NCI-H2171 treated with DMSO at 0.1 percent for 48 hours (cell line): ENCODE results near the gene OTUD4.
"Not testable (repeated sequence)": the region's sequence is repeated elsewhere in the genome, so short reads cannot be mapped to it uniquely, and the experiment has no call there.

Experiments used
- DNase-seq: peaks from one replicate; lab custom pipeline; 2025; lab: John Stamatoyannopoulos, UW

The OTUD4 gene

DNA sequence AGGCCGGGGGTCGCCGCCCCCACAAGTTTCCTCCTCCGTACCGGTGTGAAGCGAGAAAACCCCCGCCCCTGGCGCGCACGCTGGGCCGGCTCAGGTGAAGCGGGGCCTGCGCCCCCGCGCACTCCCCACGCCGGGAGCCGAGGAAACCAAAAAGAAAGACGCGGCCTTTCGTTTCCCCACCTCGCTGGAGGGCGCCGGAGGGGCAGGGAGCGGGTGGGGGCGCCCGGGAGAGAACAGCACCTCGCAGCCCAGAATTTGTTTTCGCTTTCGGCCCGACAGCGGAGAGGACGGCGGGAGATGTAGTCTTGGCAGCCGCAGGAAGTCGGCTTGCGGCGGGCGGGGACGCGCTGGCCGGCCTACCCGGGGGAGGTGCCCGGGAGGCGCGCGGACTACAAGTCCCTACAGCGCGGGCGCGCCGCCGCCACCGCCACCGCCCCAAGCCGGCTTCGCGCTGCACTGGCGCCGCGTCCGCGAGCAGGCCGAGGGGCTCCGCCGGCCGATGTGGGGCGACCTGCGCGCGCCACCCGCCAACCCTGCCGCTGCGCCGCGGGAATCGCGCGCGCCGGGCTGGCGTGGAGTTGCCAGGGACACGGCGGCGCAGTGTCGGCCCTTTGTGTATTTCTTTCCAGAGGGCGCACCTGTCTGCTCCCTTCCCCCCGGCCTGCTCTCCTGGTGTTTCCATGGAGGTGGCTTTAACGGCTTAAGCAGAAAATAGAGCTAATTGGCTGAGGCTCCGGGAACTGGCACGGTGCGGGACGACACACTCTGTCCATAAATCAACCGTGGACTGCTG, at the start of gene OTUD4:
Gene OTUD4, minus strand, starts transcription at position 292 of the 793 bp plus-strand sequence. CDS start 616 bp downstream, outside the sequence.
- peak; percentile 88 for DNase-seq

DNA sequence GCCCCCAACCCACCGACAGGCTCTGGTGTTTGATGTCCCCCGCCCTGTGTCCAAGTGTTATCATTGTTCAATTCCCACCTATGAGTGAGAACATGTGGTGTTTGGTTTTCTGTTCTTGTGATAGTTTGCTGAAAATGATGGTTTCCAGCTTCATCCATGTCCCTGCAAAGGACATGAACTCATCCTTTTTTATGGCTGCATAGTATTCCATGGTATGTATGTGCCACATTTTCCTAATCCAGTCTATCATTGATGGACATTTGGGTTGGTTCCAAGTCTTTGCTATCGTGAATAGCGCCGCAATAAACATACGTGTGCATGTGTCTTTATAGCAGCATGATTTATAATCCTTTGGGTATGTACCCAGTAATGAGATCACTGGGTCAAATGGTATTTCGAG, 42.8 kb upstream of the OTUD4 start:
- not testable (repeated sequence) for DNase-seq

GRCh38 chr4:145221529-145221928, 41.1 kb upstream of the OTUD4 start:
- DNase-seq: not testable (repeated sequence)

- DNase-seq: no peak
Measured at GRCh38 chr4:145219090-145219489, 38.7 kb upstream of the OTUD4 start.

- DNase-seq: no peak
Measured at GRCh38 chr4:145218251-145218650, 37.9 kb upstream of the OTUD4 start.

- DNase-seq: no peak
Measured at GRCh38 chr4:145217349-145217748, 37.0 kb upstream of the OTUD4 start.

DNA sequence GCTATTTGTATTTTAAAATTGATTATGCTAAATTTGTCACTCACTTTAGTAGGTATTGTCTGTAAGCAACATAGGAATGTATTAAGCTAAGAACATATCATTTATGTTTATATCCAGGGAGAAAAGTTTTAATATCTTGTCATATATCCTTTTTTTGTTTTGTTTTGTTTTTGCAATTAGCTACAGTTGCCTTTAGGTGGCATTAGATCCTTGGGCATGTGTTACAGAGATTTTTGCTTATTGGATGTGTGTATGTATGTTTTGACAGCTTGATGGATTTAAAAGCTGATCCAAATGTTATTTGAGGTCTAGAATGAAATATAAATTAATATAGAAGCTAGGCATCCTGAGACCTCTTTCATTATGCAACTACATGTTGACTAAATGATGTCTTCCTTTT, 36.1 kb upstream of the OTUD4 start:
- DNase-seq: peak; percentile 7

GRCh38 chr4:145213245-145213644, 32.9 kb upstream of the OTUD4 start:
- no peak for DNase-seq

DNA sequence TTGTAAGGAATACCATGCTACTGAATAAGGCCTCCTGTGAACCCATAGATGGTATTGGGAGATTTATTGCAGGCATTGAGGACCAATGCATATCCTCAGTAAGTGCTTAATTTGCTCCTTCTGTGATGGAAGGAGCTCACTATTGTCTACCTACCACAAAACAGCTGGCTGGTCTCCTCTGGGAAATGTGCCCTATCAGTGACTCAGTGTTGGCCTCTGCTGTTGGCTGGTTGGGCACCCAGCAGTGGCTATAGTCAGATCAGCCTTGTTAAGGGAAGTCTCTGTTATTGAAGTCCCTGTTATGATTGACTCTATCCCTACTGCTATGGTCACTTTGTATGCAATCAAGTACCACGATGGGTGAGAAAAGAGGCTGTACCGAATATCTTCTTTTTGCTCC, 27.5 kb upstream of the OTUD4 start:
- DNase-seq: no peak

GRCh38 chr4:145203410-145203809, 23.0 kb upstream of the OTUD4 start:
- no peak for DNase-seq

DNA sequence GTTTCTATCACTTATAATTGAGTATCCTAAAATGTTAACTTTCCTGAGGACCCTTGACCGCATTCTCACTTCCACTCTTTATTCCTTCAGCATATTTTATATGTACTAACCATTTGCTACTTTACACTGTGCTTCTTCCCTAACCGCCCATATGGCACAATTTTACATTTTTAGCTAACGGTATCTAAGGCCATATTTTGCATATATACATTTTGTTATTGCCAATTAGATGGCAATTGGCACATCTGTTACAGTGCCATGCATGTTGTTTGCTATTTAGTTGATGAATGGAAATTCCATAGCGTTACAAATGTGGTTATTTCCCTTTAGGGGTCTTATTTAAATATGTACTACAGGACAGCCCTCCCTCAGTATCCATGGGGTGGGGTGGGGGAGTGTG, 20.0 kb upstream of the OTUD4 start:
- no peak for DNase-seq

GRCh38 chr4:145199051-145199716, 18.8 kb upstream of the OTUD4 start:
- no peak for DNase-seq

GRCh38 chr4:145196747-145197146, 16.4 kb upstream of the OTUD4 start:
- DNase-seq: no peak

DNA sequence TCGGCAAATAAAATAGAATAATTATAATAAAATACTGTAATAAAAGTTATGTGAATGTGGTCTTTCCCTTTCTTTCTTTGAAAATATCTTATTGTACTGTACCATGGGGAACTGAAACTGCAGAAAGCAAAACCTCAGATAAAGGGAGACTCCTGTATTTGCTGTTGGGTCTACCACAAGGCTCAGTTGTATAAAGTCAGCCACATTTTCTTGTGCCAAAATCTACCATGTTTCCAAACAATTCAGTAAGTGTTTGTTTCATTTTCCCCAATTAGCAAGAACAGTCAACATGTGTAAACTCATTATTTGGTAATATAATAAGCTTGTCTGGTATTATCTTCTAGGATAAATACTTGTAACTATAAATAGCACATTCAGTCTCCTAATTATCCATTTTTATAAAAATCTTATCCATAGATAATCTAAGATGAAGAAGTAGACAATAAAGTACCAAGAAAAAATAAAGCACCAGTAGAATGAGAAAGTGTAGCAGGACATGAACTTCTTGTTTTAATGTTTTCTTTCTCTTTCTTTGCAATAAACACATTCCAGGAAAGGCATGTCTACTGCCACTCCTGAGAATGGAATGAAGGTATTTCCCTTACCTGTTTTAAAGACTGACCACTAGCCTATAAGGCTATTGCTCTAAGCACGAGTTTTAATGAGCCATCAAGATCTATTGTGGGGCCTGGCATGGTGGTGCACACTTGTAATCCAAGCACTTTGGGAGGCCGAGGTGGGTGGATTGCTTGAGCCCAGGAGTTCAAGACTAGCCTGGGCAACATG, 15.0 kb upstream of the OTUD4 start:
- no peak for DNase-seq

DNA sequence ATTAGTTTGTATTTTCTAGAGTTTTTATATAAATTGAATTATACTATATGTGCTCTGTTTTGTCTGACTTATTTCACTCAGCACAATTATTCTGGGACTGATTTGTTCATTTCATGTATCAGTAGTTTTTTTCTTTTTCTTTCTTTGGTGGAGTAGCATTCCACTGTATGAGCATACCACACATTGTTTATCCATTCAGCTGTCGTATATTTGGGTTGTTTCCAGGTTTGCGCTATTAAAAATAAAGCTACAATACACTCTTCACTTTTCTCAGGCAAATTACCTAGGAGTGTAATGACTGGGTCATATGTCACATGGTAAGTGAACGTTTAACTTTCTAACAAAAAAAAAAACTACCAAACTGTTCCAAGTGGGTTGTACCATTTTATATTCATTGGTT, 9.6 kb upstream of the OTUD4 start:
- DNase-seq: no peak

DNA sequence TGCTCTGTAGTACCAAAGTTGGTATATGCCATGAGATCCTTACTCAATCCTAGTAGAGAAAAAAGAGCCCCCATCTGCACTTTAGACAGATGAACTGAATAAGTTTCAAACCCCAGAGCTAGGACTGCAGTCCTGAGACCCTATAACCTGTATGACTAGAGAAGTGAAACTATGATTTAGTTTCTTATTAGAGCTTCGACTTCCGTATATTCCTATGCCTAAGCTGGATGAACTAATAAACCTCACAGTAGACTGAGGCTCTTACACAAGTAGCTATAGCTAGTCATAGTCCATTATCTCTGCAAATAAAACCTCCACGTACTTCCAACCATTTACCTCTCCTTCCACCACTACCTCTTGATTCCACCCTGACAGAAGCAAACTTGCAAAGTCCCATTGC, 6.3 kb upstream of the OTUD4 start:
- no peak for DNase-seq

GRCh38 chr4:145183581-145183980, 3.2 kb upstream of the OTUD4 start:
- DNase-seq: no peak

DNA sequence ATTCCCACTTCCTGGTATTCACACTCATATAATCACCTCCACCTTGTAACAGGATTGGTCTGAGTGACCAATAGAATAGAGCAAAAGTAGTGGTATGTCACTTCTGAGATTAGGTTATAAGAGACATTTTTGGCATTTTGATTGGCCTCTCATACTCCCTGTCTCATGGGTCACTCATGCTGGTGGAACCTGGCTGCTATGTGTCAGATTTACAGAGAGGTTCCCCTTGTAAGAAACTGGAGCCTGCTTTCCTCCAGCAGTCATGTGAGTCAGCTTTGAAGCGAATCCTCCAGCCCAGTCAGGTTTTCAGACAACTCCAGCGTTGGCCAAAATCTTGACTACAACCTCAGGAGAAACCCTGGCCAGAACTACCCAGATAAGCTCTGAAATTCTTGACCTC, 2.6 kb upstream of the OTUD4 start:
- no peak for DNase-seq

- DNase-seq: no peak
Measured at GRCh38 chr4:145182222-145182621, 1.8 kb upstream of the OTUD4 start.

DNA sequence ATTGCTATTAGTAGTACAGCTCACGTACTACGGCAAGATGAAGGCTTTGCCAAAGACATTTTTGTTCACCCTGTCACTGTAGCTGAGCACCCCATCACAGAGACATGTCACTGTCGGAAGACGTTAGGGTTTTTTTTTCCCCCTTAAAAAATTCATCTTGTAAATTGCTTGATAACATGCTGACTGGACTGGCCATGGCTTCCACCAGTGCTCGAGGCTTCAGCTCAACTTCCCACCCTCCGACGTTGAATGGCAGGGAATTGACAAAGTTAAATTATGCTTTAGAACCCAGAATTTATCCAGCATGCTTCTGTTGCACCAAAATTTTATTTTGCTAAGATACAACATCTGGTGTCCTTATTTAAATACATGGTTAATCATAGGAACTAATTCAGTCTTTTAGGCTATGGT, 707 bp upstream of the OTUD4 start:
- DNase-seq: no peak

GRCh38 chr4:145179861-145180297, 510 bp downstream of the OTUD4 start:
- not testable (repeated sequence) for DNase-seq

DNA sequence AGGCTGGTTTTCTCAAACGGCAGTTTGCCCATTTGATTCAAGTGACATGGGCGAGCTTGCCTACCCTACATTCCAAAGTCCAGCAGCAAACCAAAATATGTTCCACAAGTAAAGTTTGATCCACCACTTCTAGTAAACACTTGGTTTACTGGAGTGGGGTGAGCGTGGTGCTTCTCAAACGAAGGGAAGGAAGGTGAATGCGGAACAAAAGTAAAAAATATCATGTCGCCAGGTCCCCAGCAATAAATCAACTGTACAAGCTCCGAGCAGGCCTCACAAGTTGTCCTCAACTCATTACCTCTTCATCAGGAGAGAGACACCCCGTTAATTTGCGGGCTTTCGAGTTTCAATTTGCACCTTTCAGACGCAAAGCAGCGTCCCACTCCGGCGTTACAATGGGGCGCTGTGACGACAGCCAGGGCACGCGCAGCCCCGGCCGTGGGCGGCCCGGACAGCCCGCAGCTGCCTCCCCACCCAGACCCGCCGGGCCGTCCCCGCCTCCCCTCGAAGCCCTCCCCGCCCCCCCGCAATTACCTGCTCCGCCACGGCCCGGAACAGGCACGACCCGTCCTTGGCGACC, 1.0 kb downstream of the OTUD4 start:
- no peak for DNase-seq
